Ishikawa (cell line): ENCODE measurements around the gene NME5.

ENCODE experiments used
- CEBPB ChIP-seq: IDR thresholded peaks from 2 replicates; pipeline ENCODE4 v1.6.1; 2012
- CREB1 ChIP-seq: IDR thresholded peaks from 2 replicates; pipeline ENCODE4 v1.6.1; 2012; ENCODE audit warnings: low read depth
- EGR1 ChIP-seq: IDR thresholded peaks from 2 replicates; pipeline ENCODE4 v1.6.1; 2012
- EP300 ChIP-seq: IDR thresholded peaks from 2 replicates; pipeline ENCODE4 v1.6.1; 2012; ENCODE audit warnings: borderline replicate concordance
- FOXM1 ChIP-seq: IDR thresholded peaks from 2 replicates; pipeline ENCODE4 v1.6.1; 2012; ENCODE audit warnings: low read depth, borderline replicate concordance
- MAX ChIP-seq: IDR thresholded peaks from 2 replicates; pipeline ENCODE4 v1.6.1; 2012
- NFIC ChIP-seq: IDR thresholded peaks from 2 replicates; pipeline ENCODE4 v1.6.1; 2012
- RAD21 ChIP-seq: IDR thresholded peaks from 2 replicates; pipeline ENCODE4 v1.6.1; 2012; ENCODE audit warnings: low read depth
- REST ChIP-seq: IDR thresholded peaks from 2 replicates; pipeline ENCODE4 v1.6.1; 2012; ENCODE audit warnings: low read depth, mild to moderate bottlenecking
- TAF1 ChIP-seq: IDR thresholded peaks from 2 replicates; pipeline ENCODE4 v1.6.1; 2012; ENCODE audit warnings: low read depth, mild to moderate bottlenecking
- TCF12 ChIP-seq: IDR thresholded peaks from 2 replicates; pipeline ENCODE4 v1.6.1; 2012; ENCODE audit warnings: low read depth
- TEAD4 ChIP-seq: IDR thresholded peaks from 2 replicates; pipeline ENCODE4 v1.6.1; 2012
- USF1 ChIP-seq: IDR thresholded peaks from 2 replicates; pipeline ENCODE4 v1.6.1; 2012
- YY1 ChIP-seq: IDR thresholded peaks from 2 replicates; pipeline ENCODE4 v1.6.1; 2012; ENCODE audit warnings: low read depth
- ZBTB7A ChIP-seq: IDR thresholded peaks from 2 replicates; pipeline ENCODE4 v1.6.1; 2012; ENCODE audit warnings: low read depth

The NME5 gene

GRCh38 chr5:138159666-138160065 is 20.4 kb upstream of the NME5 start:
- TF ChIP-seq CEBPB (no peak), TAF1 (no peak), FOXM1 (no peak), NFIC (no peak), MAX (no peak), ZBTB7A (no peak), TEAD4 (no peak), YY1 (no peak), USF1 (no peak), TCF12 (no peak), CREB1 (no peak)

GRCh38 chr5:138157626-138158025 is 18.4 kb upstream of the NME5 start:
- TF ChIP-seq REST (no peak), EGR1 (no peak), NFIC (no peak), TCF12 (no peak), RAD21 (no peak), TEAD4 (no peak), MAX (no peak), CEBPB (no peak), TAF1 (no peak), CREB1 (no peak), EP300 (no peak), ZBTB7A (no peak), YY1 (no peak), FOXM1 (no peak), USF1 (no peak)

GRCh38 chr5:138149530-138149929 is 10.3 kb upstream of the NME5 start:
- TF ChIP-seq EGR1 (no peak), CEBPB (no peak), NFIC (no peak), REST (no peak), TAF1 (no peak), EP300 (no peak), RAD21 (no peak), TCF12 (no peak), YY1 (no peak), ZBTB7A (no peak), CREB1 (no peak), USF1 (no peak), TEAD4 (no peak), FOXM1 (no peak), MAX (no peak)

- TF ChIP-seq EP300: no peak
- no peak for TF ChIP-seq TCF12
- TF ChIP-seq MAX: no peak
- no peak for TF ChIP-seq REST
- TF ChIP-seq TEAD4: no peak
- no peak for TF ChIP-seq TAF1
- TF ChIP-seq ZBTB7A: no peak
These were observed 9.6 kb upstream of the NME5 start for GRCh38 chr5:138148811-138149210.
